Inferior parietal cortex (tissue), 1 donor: Measurements from ENCODE around the gene CDH2.
"Not testable (repeated sequence)": the region's sequence is repeated elsewhere in the genome, so short reads cannot be mapped to it uniquely, and the experiment has no call there.

Experiments used
- DNase-seq: peaks from one replicate; pipeline ENCODE4 v3.0.0-alpha.2; 2016; ENCODE audit errors: extremely low spot score

CDH2 gene

GRCh38 chr18:27921904-27922751, 254.8 kb downstream of the CDH2 start:
- DNase-seq = peak; percentile 23

DNA sequence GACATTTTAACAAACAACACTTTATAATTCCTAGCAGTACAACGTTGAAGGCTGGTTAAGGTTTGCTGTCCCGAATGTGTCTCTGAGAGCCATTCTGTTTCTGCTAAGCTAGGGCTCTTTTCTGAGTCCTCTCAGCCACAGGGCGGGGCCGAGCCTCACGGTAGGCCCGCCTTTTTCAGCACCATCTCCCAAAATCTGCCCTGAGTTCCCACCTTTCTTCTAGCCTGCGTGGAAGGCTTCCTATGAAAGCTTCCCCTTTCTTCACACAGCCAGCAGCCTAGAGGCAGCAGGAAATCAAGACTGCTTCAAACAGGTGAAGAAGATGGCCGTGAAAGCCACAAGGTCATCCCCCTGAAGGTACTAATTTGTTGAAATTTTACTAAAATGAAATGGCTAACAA, 255.5 kb downstream of the CDH2 start:
- no peak for DNase-seq

GRCh38 chr18:27920836-27921235, 256.1 kb downstream of the CDH2 start:
- DNase-seq = no peak

GRCh38 chr18:27906189-27906588, 270.7 kb downstream of the CDH2 start:
- not testable (repeated sequence) for DNase-seq

DNA sequence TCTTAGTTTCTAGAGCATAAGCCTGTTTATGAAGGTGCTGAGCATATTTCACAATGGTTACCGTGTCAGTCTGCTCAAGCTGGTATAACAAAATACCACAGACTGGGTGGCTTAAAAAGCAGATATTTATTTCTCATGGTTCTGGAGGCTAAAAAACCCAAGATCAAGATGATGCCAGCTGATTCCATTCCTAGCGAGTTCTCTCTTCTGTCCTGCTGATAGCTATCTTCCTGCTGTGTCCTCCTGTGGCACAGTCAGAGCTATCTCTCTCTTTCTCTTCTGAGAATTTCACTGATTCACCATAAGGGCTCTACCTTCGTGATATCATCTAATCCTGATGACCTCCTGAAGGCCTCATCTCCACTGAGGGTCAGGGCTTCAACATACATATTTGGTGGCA, 273.0 kb downstream of the CDH2 start:
- no peak for DNase-seq

DNA sequence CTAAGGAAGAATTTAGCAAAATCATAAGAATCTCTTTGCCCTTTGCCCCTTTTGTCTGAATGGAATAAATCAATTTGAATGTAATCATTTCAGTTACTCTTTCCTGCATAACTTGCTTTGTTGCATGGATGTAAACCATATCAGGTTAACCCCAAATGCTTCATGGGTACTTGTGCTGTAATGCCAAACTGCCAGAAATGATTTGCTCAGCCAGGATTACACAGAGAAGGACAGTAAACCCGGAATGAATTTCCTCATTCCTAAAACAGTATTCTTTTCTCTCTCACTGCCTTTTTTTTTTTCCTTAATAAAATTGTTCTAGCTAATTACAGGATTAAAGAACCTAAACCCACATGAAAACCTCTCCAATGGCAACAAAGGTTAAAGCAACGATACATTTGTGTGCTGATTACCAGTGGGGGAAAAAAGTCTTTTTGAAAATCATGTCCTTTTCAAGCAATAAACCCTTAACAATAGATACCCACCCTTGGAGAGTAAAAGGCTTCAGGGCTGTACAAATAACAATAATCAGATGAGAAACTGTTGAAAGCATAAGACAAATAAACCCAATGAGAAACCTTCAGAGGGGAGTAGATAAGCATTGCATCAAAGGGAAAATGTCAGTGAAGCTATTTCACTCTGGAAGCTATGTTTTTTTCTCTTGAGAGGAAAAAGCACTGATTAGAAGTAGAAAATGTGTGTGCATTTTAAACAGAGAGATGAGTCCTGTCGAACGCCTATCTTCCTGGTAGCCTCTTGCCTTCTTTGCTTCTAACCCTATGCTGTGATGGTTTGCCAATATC, 275.3 kb downstream of the CDH2 start:
- no peak for DNase-seq
